ENCODE data around the gene C3AR1. TPM values are rescaled to one million over a fixed set of nuclear protein-coding genes. Genes with fewer than 3 reads are reported as not detected.
"Not testable (repeated sequence)": the region's sequence is repeated elsewhere in the genome, so short reads cannot be mapped to it uniquely, and the experiment has no call there.

Gene C3AR1
- total and polyA plus RNA-seq, 2 donors (not counting 3 experiments of a cell fraction or from before 2014, with no cell fraction given), result 0.22 to 0.70 TPM

GRCh38 chr12:8093291-8093690 lies 27.1 kb upstream of the C3AR1 start:
- DNase-seq (ENCODE audit: low read depth, low spot score), result no peak
- POLR2A ChIA-PET, result no interaction called here
- Histone ChIP-seq H2AFZ (ENCODE audit: low read depth, low read length) (no peak overlapping the region), H3K4me3 (replicated peaks in 1 of 3; ENCODE audit: insufficient read depth in 1 of 3, low read depth in 1 of 3, low read length in 3 of 3) (no peak overlapping the region), H4K20me1 (replicated peaks; ENCODE audit: control insufficient read depth, extremely low read depth, insufficient read depth, low read length) (peaks cover 2% of the 10 kb centered on the region), H3K4me1 (ENCODE audit: control insufficient read depth, extremely low read depth, insufficient read depth, low read length) (no peaks in the 10 kb centered on the region), H3K9me1 (replicated peaks; ENCODE audit: control insufficient read depth, extremely low read depth, insufficient read depth, low read length) (no peaks in the 10 kb centered on the region), H3K27me3 (ENCODE audit: control insufficient read depth in 2 of 2, insufficient read depth in 2 of 2, low read length in 2 of 2) (no peaks in the 10 kb centered on the region), H3K27ac (ENCODE audit: insufficient read depth, low read depth, low read length) (no peak overlapping the region), H3K79me2 (ENCODE audit: control insufficient read depth, insufficient read depth, low read length) (peaks cover 2% of the 10 kb centered on the region), H3K4me2 (ENCODE audit: insufficient read depth, low read length) (no peak overlapping the region), H3K9ac (replicated peaks; ENCODE audit: extremely low read depth, insufficient read depth, low read length) (no peak overlapping the region), H3K36me3 (ENCODE audit: control insufficient read depth in 2 of 2, extremely low read depth in 1 of 2, insufficient read depth in 2 of 2, low read length in 2 of 2) (peaks cover 20 to 27% of the 10 kb centered on the region in 2 experiments), H3K9me3 (replicated peaks; ENCODE audit: control insufficient read depth, insufficient read depth, low read length) (no peaks in the 10 kb centered on the region)
- TF ChIP-seq POLR2A (IDR thresholded peaks at IDR 0.05; ENCODE audit: low read depth, low read length) (no peak), FOS (IDR thresholded peaks at IDR 0.05; ENCODE audit: borderline replicate concordance, insufficient read depth, low read length) (no peak)
- intact Hi-C loops (cut with micrococcal nuclease), result no loop called here
- BruUV-seq (replicated peaks), result no TSS peak
- no peak for FAIRE-seq
- CTCF ChIA-PET, result no interaction called here
- dilution Hi-C loops (cut with MboI; ENCODE audit: extremely low pct_ligation_motif_present, low sequenced_read_pairs), result no loop called here

- dilution Hi-C loops (cut with MboI; ENCODE audit: extremely low pct_ligation_motif_present, low sequenced_read_pairs) (no loop called here), intact Hi-C loops (cut with micrococcal nuclease) (no loop called here)
- no peak overlapping the region for H3K4me2 ChIP-seq (ENCODE audit: insufficient read depth, low read length)
- DNase-seq (ENCODE audit: low read depth, low spot score) (no peak), FAIRE-seq (no peak)
- H3K9me1 ChIP-seq (replicated peaks; ENCODE audit: control insufficient read depth, extremely low read depth, insufficient read depth, low read length), result no peaks in the 10 kb centered on the region
- H2AFZ ChIP-seq (ENCODE audit: low read depth, low read length), result no peak overlapping the region
- H3K9ac ChIP-seq (replicated peaks; ENCODE audit: extremely low read depth, insufficient read depth, low read length), result no peak overlapping the region
- BruUV-seq (replicated peaks), result no TSS peak
- H3K36me3 ChIP-seq (ENCODE audit: control insufficient read depth in 2 of 2, extremely low read depth in 1 of 2, insufficient read depth in 2 of 2, low read length in 2 of 2), result peaks cover 18 to 22% of the 10 kb centered on the region in 2 experiments
- H3K79me2 ChIP-seq (ENCODE audit: control insufficient read depth, insufficient read depth, low read length), result peaks cover 16% of the 10 kb centered on the region
- no peaks in the 10 kb centered on the region for H3K27me3 ChIP-seq (ENCODE audit: control insufficient read depth in 2 of 2, insufficient read depth in 2 of 2, low read length in 2 of 2)
- TF ChIP-seq EZH2 (IDR thresholded peaks at IDR 0.05; ENCODE audit: borderline replicate concordance, low read depth, low read length, severe bottlenecking), result no peak
- TF ChIP-seq GATA2 (IDR thresholded peaks at IDR 0.05; ENCODE audit: insufficient read depth, insufficient read length, low read depth, low read length), result no peak
- no peak for TF ChIP-seq MYC (IDR thresholded peaks at IDR 0.05; ENCODE audit: low read depth, low read length)
- no peak for TF ChIP-seq POLR2AphosphoS5 (IDR thresholded peaks at IDR 0.05; ENCODE audit: insufficient read depth, low read depth, low read length)
- no peak for TF ChIP-seq FOS (IDR thresholded peaks at IDR 0.05; ENCODE audit: borderline replicate concordance, insufficient read depth, low read length)
- no peak for TF ChIP-seq POLR2A (IDR thresholded peaks at IDR 0.05; ENCODE audit: low read depth, low read length)
- no peak for TF ChIP-seq CTCF (IDR thresholded peaks at IDR 0.05; ENCODE audit: extremely low read depth in 1 of 2, insufficient read depth in 1 of 2, low read depth in 1 of 2, low read length in 2 of 2)
- TF ChIP-seq JUN (IDR thresholded peaks at IDR 0.05; ENCODE audit: borderline replicate concordance, insufficient read depth, insufficient read length, low read depth), result no peak
- TF ChIP-seq MAX (IDR thresholded peaks at IDR 0.05; ENCODE audit: insufficient read depth, insufficient read length), result no peak
- H3K4me1 ChIP-seq (ENCODE audit: control insufficient read depth, extremely low read depth, insufficient read depth, low read length), result no peaks in the 10 kb centered on the region
- ChIA-PET POLR2A (no interaction called here), CTCF (interaction anchor here (1.6 kb wide), 1 partner anchor 12 kb away, joined by 3 read pairs; no protein-coding TSS in a partner anchor)
- H3K4me3 ChIP-seq (replicated peaks in 1 of 3; ENCODE audit: insufficient read depth in 1 of 3, low read depth in 1 of 3, low read length in 3 of 3), result no peak overlapping the region
- H4K20me1 ChIP-seq (replicated peaks; ENCODE audit: control insufficient read depth, extremely low read depth, insufficient read depth, low read length), result peaks cover 2% of the 10 kb centered on the region
- H3K9me3 ChIP-seq (replicated peaks; ENCODE audit: control insufficient read depth, insufficient read depth, low read length), result no peaks in the 10 kb centered on the region
- no peak overlapping the region for H3K27ac ChIP-seq (ENCODE audit: insufficient read depth, low read depth, low read length)
Observed at GRCh38 chr12:8089716-8090115, 23.6 kb upstream of the C3AR1 start.

- H2AFZ ChIP-seq (ENCODE audit: low read depth, low read length); POLR2A ChIA-PET; FAIRE-seq; H3K9me3 ChIP-seq (replicated peaks; ENCODE audit: control insufficient read depth, insufficient read depth, low read length); H3K27me3 ChIP-seq (ENCODE audit: control insufficient read depth in 2 of 2, insufficient read depth in 2 of 2, low read length in 2 of 2); intact Hi-C loops (cut with micrococcal nuclease); dilution Hi-C loops (cut with MboI; ENCODE audit: extremely low pct_ligation_motif_present, low sequenced_read_pairs); H3K27ac ChIP-seq (ENCODE audit: insufficient read depth, low read depth, low read length); H3K4me2 ChIP-seq (ENCODE audit: insufficient read depth, low read length); H3K9ac ChIP-seq (replicated peaks; ENCODE audit: extremely low read depth, insufficient read depth, low read length); H3K9me1 ChIP-seq (replicated peaks; ENCODE audit: control insufficient read depth, extremely low read depth, insufficient read depth, low read length); DNase-seq (ENCODE audit: low read depth, low spot score); H3K4me3 ChIP-seq (replicated peaks in 1 of 3; ENCODE audit: insufficient read depth in 1 of 3, low read depth in 1 of 3, low read length in 3 of 3); H4K20me1 ChIP-seq (replicated peaks; ENCODE audit: control insufficient read depth, extremely low read depth, insufficient read depth, low read length); BruUV-seq (replicated peaks); H3K4me1 ChIP-seq (ENCODE audit: control insufficient read depth, extremely low read depth, insufficient read depth, low read length): not testable (repeated sequence)
- CTCF ChIA-PET, result interaction anchor here (1.6 to 2.5 kb wide), 2 partner anchors 11 to 19 kb away, joined by 3 to 11 read pairs; no protein-coding TSS in a partner anchor
- H3K36me3 ChIP-seq (ENCODE audit: control insufficient read depth in 2 of 2, extremely low read depth in 1 of 2, insufficient read depth in 2 of 2, low read length in 2 of 2), result peaks cover 18 to 20% of the 10 kb centered on the region in 2 experiments
- peaks cover 21% of the 10 kb centered on the region for H3K79me2 ChIP-seq (ENCODE audit: control insufficient read depth, insufficient read depth, low read length)
Observed at GRCh38 chr12:8089277-8089676, 23.1 kb upstream of the C3AR1 start.

Measured in endothelial cell of umbilical vein (primary cell).